ENCODE results near the gene COX20. TPM values are rescaled to one million over a fixed set of nuclear protein-coding genes. Genes with fewer than 3 reads are reported as not detected.

The COX20 gene
- total RNA-seq, 6 experiments from 2014 or later = 42.6 to 70.8 (median 58.9) TPM

- H3K36me3 Mint-ChIP-seq (ENCODE audit: low read depth) = peaks cover 65% of the 10 kb centered on the region
- H3K27me3 Mint-ChIP-seq (ENCODE audit: insufficient read depth) = peaks cover 2% of the 10 kb centered on the region; the same call in 1 of the 2 replicates
- DNase-seq = no peak
- H3K4me3 Mint-ChIP-seq = no peak overlapping the region
- no peaks in the 10 kb centered on the region for H3K9me3 Mint-ChIP-seq
- H3K4me1 Mint-ChIP-seq (ENCODE audit: low read depth) = peaks cover 17% of the 10 kb centered on the region
- no peak overlapping the region for H3K27ac Mint-ChIP-seq
- no peak for TF ChIP-seq CTCF (IDR thresholded peaks at IDR 0.05)
These were observed 18.7 kb downstream of the COX20 start for GRCh38 chr1:244854166-244854565.

DNA sequence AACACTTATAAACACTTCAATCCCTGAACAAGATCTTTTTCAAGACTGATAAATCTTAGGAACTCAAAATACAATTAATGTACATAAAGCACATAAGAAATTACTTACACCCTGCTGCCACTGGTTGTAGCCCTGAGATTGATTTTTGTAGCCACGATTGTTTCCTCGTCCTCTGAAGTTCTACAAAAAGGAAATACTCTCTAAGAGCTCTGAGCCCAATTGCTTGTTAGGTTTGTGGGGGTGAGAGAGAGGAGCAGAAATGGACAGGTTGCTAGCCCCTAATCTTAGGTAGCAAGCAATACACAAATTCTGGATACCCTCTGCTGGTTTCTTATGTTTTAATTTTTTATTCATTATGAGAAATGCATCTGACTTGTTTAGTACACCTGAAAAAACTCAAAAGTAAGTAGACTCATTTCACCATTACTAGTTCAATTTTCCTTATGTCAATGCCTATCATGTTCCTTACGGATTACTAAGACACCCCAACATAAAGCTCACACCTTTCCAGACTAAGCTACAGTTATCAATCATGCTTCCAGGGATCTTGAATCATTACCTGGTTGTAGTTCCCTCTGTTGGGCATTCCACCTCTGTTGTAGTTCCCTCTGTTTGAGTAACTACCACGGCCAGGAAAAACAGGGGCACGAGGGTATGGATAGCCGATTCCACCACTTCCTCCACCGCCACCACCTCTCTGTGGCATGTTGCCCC lies 19.6 kb downstream of the COX20 start:
- peak overlapping the region; percentile 27 for H3K27ac Mint-ChIP-seq
- peaks cover 2% of the 10 kb centered on the region; the same call in 1 of the 2 replicates for H3K27me3 Mint-ChIP-seq (ENCODE audit: insufficient read depth)
- TF ChIP-seq CTCF (IDR thresholded peaks at IDR 0.05) = no peak
- no peak overlapping the region for H3K4me3 Mint-ChIP-seq
- H3K4me1 Mint-ChIP-seq (ENCODE audit: low read depth) = peaks cover 22% of the 10 kb centered on the region
- H3K9me3 Mint-ChIP-seq = no peaks in the 10 kb centered on the region
- DNase-seq = no peak
- H3K36me3 Mint-ChIP-seq (ENCODE audit: low read depth) = peaks cover 66% of the 10 kb centered on the region

DNA sequence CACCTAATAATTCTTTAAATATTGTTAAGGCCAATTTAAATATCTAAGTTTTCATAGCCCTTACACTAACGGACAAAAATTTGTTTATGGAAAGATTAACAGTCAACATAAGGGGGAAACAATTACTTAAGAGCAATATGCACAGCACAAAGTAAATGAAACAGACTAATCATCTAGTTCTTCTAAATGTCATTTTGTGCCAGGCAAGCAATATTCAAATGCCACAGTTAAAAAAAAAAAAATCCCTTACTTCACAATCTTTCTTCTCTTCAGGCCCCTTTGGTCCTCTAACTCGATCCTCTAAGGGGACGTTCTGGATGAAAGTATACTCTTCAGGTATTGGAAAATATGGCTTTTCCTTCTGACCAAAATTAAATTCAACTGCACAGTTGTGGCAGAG lies 22.3 kb downstream of the COX20 start:
- TF ChIP-seq CTCF (IDR thresholded peaks at IDR 0.05) = no peak
- Mint-ChIP-seq H3K9me3 (no peaks in the 10 kb centered on the region), H3K27ac (peak overlapping the region; percentile 38), H3K27me3 (ENCODE audit: insufficient read depth) (no peaks in the 10 kb centered on the region), H3K4me1 (ENCODE audit: low read depth) (peaks cover 39% of the 10 kb centered on the region), H3K36me3 (ENCODE audit: low read depth) (peaks cover 73% of the 10 kb centered on the region), H3K4me3 (no peak overlapping the region)
- DNase-seq = no peak

DNA sequence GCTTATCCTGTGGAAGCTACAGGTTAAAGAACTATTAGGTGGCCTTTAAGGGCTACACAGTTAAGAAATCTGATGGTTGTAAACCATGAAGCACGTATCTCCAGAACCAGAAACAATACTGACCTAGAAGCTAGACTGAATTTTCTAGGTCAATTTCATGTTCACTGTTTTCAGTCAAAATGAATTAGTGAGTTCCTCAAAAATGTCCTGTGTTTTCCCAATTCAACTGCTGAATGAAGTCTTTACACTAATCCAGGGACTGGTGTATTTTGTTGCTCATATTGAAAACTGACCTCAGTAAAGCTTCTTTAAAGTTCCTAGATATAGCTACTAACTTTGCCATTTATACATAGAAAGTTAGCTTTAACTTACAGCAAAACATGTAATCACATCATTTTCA lies 22.9 kb downstream of the COX20 start:
- Mint-ChIP-seq H3K27me3 (ENCODE audit: insufficient read depth) (no peaks in the 10 kb centered on the region), H3K4me1 (ENCODE audit: low read depth) (peaks cover 39% of the 10 kb centered on the region), H3K27ac (peak overlapping the region; percentile 60), H3K9me3 (no peaks in the 10 kb centered on the region), H3K4me3 (no peak overlapping the region), H3K36me3 (ENCODE audit: low read depth) (peaks cover 74% of the 10 kb centered on the region)
- TF ChIP-seq CTCF (IDR thresholded peaks at IDR 0.05) = no peak
- DNase-seq = no peak

DNA sequence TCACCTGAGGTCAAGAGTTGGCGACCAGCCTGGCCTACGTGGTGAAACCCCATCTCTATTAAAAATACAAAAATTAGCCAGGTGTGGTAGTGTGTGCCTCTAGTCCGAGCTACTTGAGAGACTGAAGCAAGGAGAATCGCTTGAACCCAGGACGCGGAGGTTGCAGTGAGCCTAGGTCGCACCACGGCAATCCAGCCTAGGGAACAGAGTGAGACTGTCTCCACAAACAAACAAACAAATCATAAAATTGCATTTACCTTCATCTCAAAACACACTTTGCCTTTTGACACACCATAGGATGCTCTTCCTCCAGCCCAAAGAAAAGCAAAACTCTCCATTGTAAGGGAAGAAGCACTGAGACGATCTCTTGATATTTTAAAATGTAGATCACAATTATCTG lies 24.6 kb downstream of the COX20 start:
- Mint-ChIP-seq H3K36me3 (ENCODE audit: low read depth) (peaks cover 68% of the 10 kb centered on the region), H3K9me3 (no peaks in the 10 kb centered on the region), H3K4me3 (peak overlapping the region; percentile 98), H3K27ac (peak overlapping the region; percentile 53), H3K27me3 (ENCODE audit: insufficient read depth) (peaks cover 6% of the 10 kb centered on the region), H3K4me1 (ENCODE audit: low read depth) (peaks cover 42% of the 10 kb centered on the region)
- no peak for DNase-seq
- no peak for TF ChIP-seq CTCF (IDR thresholded peaks at IDR 0.05)

Data from HFFc6 (cell line).